Esophagus muscularis mucosa (tissue), 4 donors: ENCODE data around the gene USP15. TPM values are rescaled to one million over a fixed set of nuclear protein-coding genes. Genes with fewer than 3 reads are reported as not detected.

Experiments used
- DNase-seq: peaks from one replicate; pipeline ENCODE4 v3.0.0-alpha.2; 2017; ENCODE audit errors: extremely low spot score
- H3K27ac ChIP-seq, 4 donors: fragments of 200-600 bp; sonication (generic); replicated peaks in 1 of 4; 1 replicate in 3 of 4; 2 replicates in 1 of 4; pipeline ENCODE4 v1.5.1; 2016 to 2019; ENCODE audit warnings: mild to moderate bottlenecking in 1 of 4
- H3K27me3 ChIP-seq, 4 donors: fragments of 200-600 bp; sonication (generic); one replicate each; pipeline versions ENCODE4 v1.5.1 to v1.6.0; 2016 to 2019
- H3K36me3 ChIP-seq, 4 donors: fragments of 200-600 bp; sonication (generic); one replicate each; pipeline ENCODE4 v1.5.1; 2016 to 2019
- H3K4me1 ChIP-seq, 4 donors: fragments of 200-600 bp; sonication (generic); one replicate each; pipeline ENCODE4 v1.5.1; 2016 to 2019
- H3K4me3 ChIP-seq, 4 donors: fragments of 200-600 bp; sonication (generic); 1 replicate in 2 of 4; 2 replicates in 2 of 4; pipeline ENCODE4 v1.5.1; 2016 to 2019; ENCODE audit warnings: mild to moderate bottlenecking in 4 of 4, moderate library complexity in 1 of 4
- H3K9me3 ChIP-seq, 4 donors: fragments of 200-600 bp; sonication (generic); 1 replicate in 3 of 4; 2 replicates in 1 of 4; pipeline ENCODE4 v1.5.1; 2016 to 2019
- EP300 ChIP-seq: sonication (generic); formaldehyde crosslinking; IDR thresholded peaks from one replicate; pipeline ENCODE4 v1.6.1; 2017; ENCODE audit warnings: antibody characterized with exemption
- POLR2A ChIP-seq: fragments of 450-650 bp; IDR thresholded peaks from one replicate; pipeline ENCODE4 v1.6.1; 2017; ENCODE audit warnings: antibody characterized with exemption, moderate library complexity, mild to moderate bottlenecking, low read depth
- POLR2AphosphoS5 ChIP-seq, 2 donors: sonication (generic); formaldehyde crosslinking; IDR thresholded peaks; one replicate each; pipeline ENCODE4 v1.6.1; 2017; ENCODE audit warnings: antibody characterized with exemption in 2 of 2
- WGBS: methylation state at CpG from one replicate; pipeline ENCODE4 v1.1.5; 2018; 5-methylcytosine and 5-hydroxymethylcytosine counted together
- intact Hi-C: fragments of 100-400 bp; cut with DNase I; formaldehyde crosslinking; loops from one replicate; pipeline ENCODE4 v1.15.1; 2023
- total RNA-seq, 4 donors: library from RNA; depleted of rRNA; stranded (reverse); fragments of >200 nt; gene quantifications; one replicate each; pipeline versions ENCODE4 v1.1.0 to v1.2.1, GENCODE V29; 2016
- TF ChIP-seq, protein P1 (sequence below), 3 experiments: fragments of 200-600 bp in 2 of 3; fragments of 450-650 bp in 1 of 3; sonication (generic) in 2 of 3; IDR thresholded peaks; one replicate each; pipeline ENCODE4 v1.5.1; 2017 to 2019; ENCODE audit warnings: antibody characterized with exemption in 3 of 3, mild to moderate bottlenecking in 2 of 3, moderate library complexity in 1 of 3

USP15 gene
- total RNA-seq, 4 donors from 2014 or later = 38.0 to 78.5 (median 49.9) TPM

DNA sequence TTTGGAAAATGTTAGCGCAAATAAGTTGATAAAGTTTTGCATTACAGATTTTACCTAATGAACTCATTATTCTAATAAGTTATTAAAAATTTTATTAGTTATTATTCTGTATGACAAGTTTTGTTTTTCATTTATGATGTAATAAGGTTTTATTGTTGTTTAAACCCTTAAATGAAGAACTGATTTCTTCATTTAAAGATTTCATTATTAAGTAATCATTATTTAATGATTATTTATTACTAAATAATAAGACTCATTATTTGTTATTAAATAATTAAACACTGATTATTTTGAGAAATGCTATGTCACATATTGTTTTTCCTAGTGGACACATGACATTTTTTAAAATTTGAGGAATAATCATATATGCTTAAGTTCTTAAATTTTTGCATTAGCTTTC lies 34.2 kb downstream of the USP15 start:
- DNase-seq = no peak
- TF ChIP-seq EP300 (no peak), POLR2AphosphoS5 (IDR thresholded peaks at IDR 0.05) (no peak), POLR2A (no peak)
- TF ChIP-seq, protein P1, sequence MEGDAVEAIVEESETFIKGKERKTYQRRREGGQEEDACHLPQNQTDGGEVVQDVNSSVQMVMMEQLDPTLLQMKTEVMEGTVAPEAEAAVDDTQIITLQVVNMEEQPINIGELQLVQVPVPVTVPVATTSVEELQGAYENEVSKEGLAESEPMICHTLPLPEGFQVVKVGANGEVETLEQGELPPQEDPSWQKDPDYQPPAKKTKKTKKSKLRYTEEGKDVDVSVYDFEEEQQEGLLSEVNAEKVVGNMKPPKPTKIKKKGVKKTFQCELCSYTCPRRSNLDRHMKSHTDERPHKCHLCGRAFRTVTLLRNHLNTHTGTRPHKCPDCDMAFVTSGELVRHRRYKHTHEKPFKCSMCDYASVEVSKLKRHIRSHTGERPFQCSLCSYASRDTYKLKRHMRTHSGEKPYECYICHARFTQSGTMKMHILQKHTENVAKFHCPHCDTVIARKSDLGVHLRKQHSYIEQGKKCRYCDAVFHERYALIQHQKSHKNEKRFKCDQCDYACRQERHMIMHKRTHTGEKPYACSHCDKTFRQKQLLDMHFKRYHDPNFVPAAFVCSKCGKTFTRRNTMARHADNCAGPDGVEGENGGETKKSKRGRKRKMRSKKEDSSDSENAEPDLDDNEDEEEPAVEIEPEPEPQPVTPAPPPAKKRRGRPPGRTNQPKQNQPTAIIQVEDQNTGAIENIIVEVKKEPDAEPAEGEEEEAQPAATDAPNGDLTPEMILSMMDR (IDR thresholded peaks at IDR 0.05) = no peak
- Histone ChIP-seq H3K36me3 (peaks cover 7 to 42% (median 29%) of the 10 kb centered on the region in 4 donors), H3K4me3 (no peak overlapping the region), H3K4me1 (peaks cover 3 to 18% (median 15%) of the 10 kb centered on the region in 4 donors), H3K27ac (no peak overlapping the region), H3K27me3 (no peaks in the 10 kb centered on the region), H3K9me3 (peaks cover 0 to 21% (median 0%) of the 10 kb centered on the region in 4 donors)
- 100% methylated on average over 1 of the region's 1 CpG for WGBS
- intact Hi-C loops = no loop called here

DNA sequence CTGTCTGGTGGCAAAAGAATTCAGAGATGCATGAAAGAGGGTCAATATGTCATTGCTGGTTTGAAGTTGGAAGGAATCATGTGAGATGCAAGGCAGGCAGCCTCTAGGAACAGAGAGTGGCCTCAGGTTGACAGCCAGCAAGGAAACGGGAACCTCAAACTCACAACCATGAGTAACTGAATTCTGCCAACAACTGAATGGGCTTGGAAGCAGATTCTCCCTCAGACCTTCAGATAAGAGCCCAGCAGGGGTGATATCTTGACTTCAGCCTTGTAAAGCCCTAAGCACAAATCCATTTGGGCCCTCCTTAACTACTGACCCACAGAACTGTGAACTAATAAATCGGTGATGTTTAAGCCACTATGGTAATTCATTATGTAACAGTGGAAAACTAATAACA lies 35.8 kb downstream of the USP15 start:
- H3K4me1 ChIP-seq = peaks cover 13 to 24% (median 16%) of the 10 kb centered on the region in 4 donors
- H3K27me3 ChIP-seq = no peaks in the 10 kb centered on the region
- 95% methylated on average over 2 of the region's 2 CpGs for WGBS
- DNase-seq = no peak
- TF ChIP-seq POLR2AphosphoS5 (IDR thresholded peaks at IDR 0.05) (no peak), EP300 (no peak), POLR2A (no peak)
- TF ChIP-seq, protein P1 (IDR thresholded peaks at IDR 0.05) = no peak
- intact Hi-C loops = no loop called here
- peaks cover 0 to 10% (median 0%) of the 10 kb centered on the region in 4 donors for H3K9me3 ChIP-seq
- H3K4me3 ChIP-seq = no peak overlapping the region
- H3K27ac ChIP-seq = no peak overlapping the region
- peaks cover 7 to 42% (median 29%) of the 10 kb centered on the region in 4 donors for H3K36me3 ChIP-seq

DNA sequence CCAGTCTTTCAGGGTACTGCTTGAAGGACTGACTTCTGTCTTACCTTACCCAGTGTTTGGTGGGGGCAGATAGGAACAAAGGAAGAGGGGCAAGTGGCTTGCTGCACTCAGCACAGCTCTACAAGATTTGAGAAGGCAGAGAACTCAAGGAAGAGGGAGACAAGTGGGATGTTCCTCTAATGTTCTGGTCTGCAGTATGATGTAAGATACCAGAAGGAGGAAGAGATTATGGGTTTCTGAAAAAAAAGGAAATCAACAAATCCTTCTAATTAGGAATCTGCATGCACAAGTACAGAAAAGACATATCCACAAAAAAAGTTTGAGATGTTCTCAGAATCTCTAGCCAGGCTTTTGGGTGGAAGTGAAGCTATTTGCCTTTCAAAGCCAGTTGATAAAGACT lies 37.1 kb downstream of the USP15 start:
- Histone ChIP-seq H3K4me1 (peaks cover 5 to 19% (median 18%) of the 10 kb centered on the region in 4 donors), H3K36me3 (peaks cover 7 to 42% (median 29%) of the 10 kb centered on the region in 4 donors)

DNA sequence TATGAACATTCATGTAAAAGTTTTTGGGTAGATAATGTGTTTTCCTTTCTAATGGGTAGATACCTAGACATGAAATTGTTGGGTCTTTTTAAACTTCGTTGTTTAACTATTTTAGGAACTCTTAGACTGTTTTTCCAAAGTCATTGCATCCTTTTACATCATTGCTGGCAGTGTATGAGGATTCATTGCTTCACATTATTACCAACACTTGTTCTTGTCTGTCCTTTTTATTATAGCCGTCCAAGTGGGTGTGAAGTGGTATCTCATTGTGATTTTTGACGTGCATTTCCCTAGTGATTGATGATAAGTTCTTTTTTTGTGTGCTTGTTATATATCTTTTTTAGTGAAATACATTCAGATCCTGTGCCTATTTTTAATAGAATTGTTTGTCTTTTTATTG lies 39.4 kb downstream of the USP15 start:
- intact Hi-C loops = no loop called here
- H3K4me3 ChIP-seq = no peak overlapping the region
- H3K27me3 ChIP-seq = no peaks in the 10 kb centered on the region
- WGBS = 77% methylated on average over 3 of the region's 3 CpGs
- H3K36me3 ChIP-seq = peaks cover 12 to 57% (median 45%) of the 10 kb centered on the region in 4 donors
- peaks cover 0 to 12% (median 0%) of the 10 kb centered on the region in 4 donors for H3K9me3 ChIP-seq
- no peak for DNase-seq
- no peak overlapping the region for H3K27ac ChIP-seq
- TF ChIP-seq POLR2A = no peak
- H3K4me1 ChIP-seq = peaks cover 0 to 17% (median 6%) of the 10 kb centered on the region in 4 donors

More for the DNA sequence above, 37.1 kb downstream of the USP15 start:
- Histone ChIP-seq H3K4me3 (no peak overlapping the region), H3K27ac (no peak overlapping the region), H3K27me3 (no peaks in the 10 kb centered on the region), H3K9me3 (peaks cover 0 to 8% (median 0%) of the 10 kb centered on the region in 4 donors)
- no peak for DNase-seq
- TF ChIP-seq, protein P1 (IDR thresholded peaks at IDR 0.05) = no peak
- TF ChIP-seq POLR2A (no peak), POLR2AphosphoS5 (IDR thresholded peaks at IDR 0.05) (no peak), EP300 (no peak)
- intact Hi-C loops = no loop called here

DNA sequence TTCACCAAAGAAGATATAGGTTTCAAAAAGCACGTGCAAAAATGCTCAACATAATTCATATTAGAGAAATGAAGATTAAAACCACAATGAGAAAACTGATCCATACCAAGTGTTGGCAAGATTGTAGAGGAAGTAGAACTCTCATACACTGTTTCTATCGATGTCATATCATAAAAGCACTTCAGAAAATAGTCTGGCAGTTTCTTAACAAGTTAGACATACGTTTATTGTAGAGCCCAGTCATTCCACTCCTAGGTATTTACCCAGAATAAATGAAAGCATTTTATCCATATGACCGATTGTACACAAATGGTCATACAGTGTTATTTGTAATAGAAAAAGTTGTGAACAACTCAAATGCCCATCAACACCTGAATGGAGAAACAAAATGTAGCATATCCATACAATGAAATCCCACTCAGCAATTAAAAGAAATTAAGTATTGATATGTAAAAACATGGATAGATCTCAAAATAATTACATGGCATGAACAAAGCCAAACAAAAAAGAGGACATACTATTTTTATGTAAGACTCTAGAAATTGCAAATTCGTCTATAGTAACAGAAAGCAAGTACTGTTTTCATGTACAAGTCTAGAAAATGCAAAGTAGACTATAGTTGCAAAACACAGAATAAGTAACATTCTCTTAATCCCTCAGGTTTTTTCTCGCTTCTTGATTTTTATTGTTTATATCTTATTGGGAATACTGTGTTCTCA lies 41.0 kb downstream of the USP15 start:
- intact Hi-C loops = no loop called here
- Histone ChIP-seq H3K36me3 (peaks cover 12 to 50% (median 38%) of the 10 kb centered on the region in 4 donors), H3K4me3 (no peak overlapping the region), H3K4me1 (peaks cover 0 to 17% (median 6%) of the 10 kb centered on the region in 4 donors), H3K27me3 (no peaks in the 10 kb centered on the region), H3K9me3 (peaks cover 0 to 12% (median 0%) of the 10 kb centered on the region in 4 donors), H3K27ac (no peak overlapping the region)
- WGBS = 73% methylated on average over 6 of the region's 6 CpGs
- DNase-seq = no peak
- TF ChIP-seq, protein P1 (IDR thresholded peaks at IDR 0.05) = no peak
- TF ChIP-seq POLR2AphosphoS5 (IDR thresholded peaks at IDR 0.05) (no peak), POLR2A (no peak)
